ENCODE results near the gene AK4.

Gene AK4

GRCh38 chr1:65260851-65261473, 113.0 kb downstream of the AK4 start (continued):
- no peak for TF ChIP-seq ZSCAN18 (tag by site-specific recombination; IDR thresholded peaks at IDR 0.05)
- no peak for TF ChIP-seq ZNF10 (tag by site-specific recombination; IDR thresholded peaks at IDR 0.05)
- 0 out of 2 replicates have a peak, but pooled peaks have one; percentile 30 for TF ChIP-seq ZFP37 (tag by site-specific recombination; IDR thresholded peaks at IDR 0.05)
- TF ChIP-seq OVOL3 (tag by site-specific recombination; IDR thresholded peaks at IDR 0.05) = no peak
- TF ChIP-seq GLI4 (tag by site-specific recombination; IDR thresholded peaks at IDR 0.05) = no peak
- peak; percentile 10; the same call in 1 of the 2 replicates for TF ChIP-seq ZNF600 (tag by site-specific recombination; IDR thresholded peaks at IDR 0.05)
- no peak for TF ChIP-seq ZNF664 (tag by site-specific recombination; IDR thresholded peaks at IDR 0.05)

GRCh38 chr1:65263286-65263685, 115.3 kb downstream of the AK4 start:
- no peak for TF ChIP-seq ZNF426 (tag by site-specific recombination; IDR thresholded peaks at IDR 0.05)
- TF ChIP-seq ZNF580 (tag by site-specific recombination; IDR thresholded peaks at IDR 0.05) = no peak
- no peak for TF ChIP-seq ZNF768 (tag by site-specific recombination; IDR thresholded peaks at IDR 0.05)
- TF ChIP-seq PATZ1 (tag by site-specific recombination; IDR thresholded peaks at IDR 0.05) = no peak
- no peak for TF ChIP-seq ZNF211 (tag by site-specific recombination; IDR thresholded peaks at IDR 0.05; ENCODE audit: low read depth)
- TF ChIP-seq TCF7L2 (IDR thresholded peaks at IDR 0.05; ENCODE audit: borderline replicate concordance, low read depth, low read length) = no peak
- TF ChIP-seq GLIS2 (tag by site-specific recombination; IDR thresholded peaks at IDR 0.05) = no peak
- TF ChIP-seq ZFHX2 (tag by site-specific recombination; conservative IDR thresholded peaks at IDR 0.05) = no peak
- TF ChIP-seq ZNF248 (tag by site-specific recombination; IDR thresholded peaks at IDR 0.05) = no peak
- no peak for TF ChIP-seq ZNF639 (tag by site-specific recombination; IDR thresholded peaks at IDR 0.05)
- no peak for TF ChIP-seq HOXA7 (CRISPR knock-in tag; IDR thresholded peaks at IDR 0.05; ENCODE audit: borderline replicate concordance)
- no peak for TF ChIP-seq ZNF76 (tag by site-specific recombination; IDR thresholded peaks at IDR 0.05; ENCODE audit: borderline replicate concordance, low read depth)
- TF ChIP-seq MYNN (tag by site-specific recombination; IDR thresholded peaks at IDR 0.05; ENCODE audit: borderline replicate concordance) = no peak
- TF ChIP-seq ZNF629 (tag by site-specific recombination; IDR thresholded peaks at IDR 0.05) = no peak
- TF ChIP-seq ZBTB11 (tag by site-specific recombination; conservative IDR thresholded peaks at IDR 0.05; ENCODE audit: low read depth) = no peak
- no peak for TF ChIP-seq ZNF624 (tag by site-specific recombination; IDR thresholded peaks at IDR 0.05)
- TF ChIP-seq ZNF302 (tag by site-specific recombination; IDR thresholded peaks at IDR 0.05; ENCODE audit: low read depth) = no peak
- no peak for TF ChIP-seq GLI2 (tag by site-specific recombination; IDR thresholded peaks at IDR 0.05; ENCODE audit: borderline replicate concordance, low read depth)
- no peak for TF ChIP-seq ZSCAN18 (tag by site-specific recombination; IDR thresholded peaks at IDR 0.05)
- no peak for TF ChIP-seq ZEB2 (tag by site-specific recombination; IDR thresholded peaks at IDR 0.05)
- no peak overlapping the region for H3K4me3 ChIP-seq (ENCODE audit: low read depth, low read length)
- no peaks in the 10 kb centered on the region for H3K36me3 ChIP-seq (ENCODE audit: control insufficient read depth in 2 of 2, insufficient read depth in 1 of 2, low read length in 2 of 2)
- ChIA-PET CTCF (interaction anchor here (0.7 to 0.8 kb wide), 2 partner anchors 199 to 516 kb away, joined by 3 to 9 read pairs; no protein-coding TSS in a partner anchor), POLR2A (interaction anchor here (1.2 kb wide), 1 partner anchor 8 kb away, joined by 3 read pairs; no protein-coding TSS in a partner anchor)
- H3K27ac ChIP-seq (ENCODE audit: extremely low read depth, low read depth, low read length) = no peak overlapping the region
- H3K9me3 ChIP-seq (ENCODE audit: control insufficient read depth, insufficient read depth, low read depth, low read length) = no peaks in the 10 kb centered on the region
- H3K4me1 ChIP-seq (ENCODE audit: control insufficient read depth, insufficient read depth, low read length) = peaks cover 5% of the 10 kb centered on the region; the same call in 1 of the 2 replicates

All from HEK293 (cell line).